GM12892 (cell line): ENCODE data around the gene NELFE.

ENCODE experiments used
- POLR2A ChIP-seq: IDR thresholded peaks from 2 replicates; pipeline ENCODE4 v1.6.1; 2011; ENCODE audit warnings: low read depth, low read length, control low read depth
- POLR2AphosphoS5 ChIP-seq: IDR thresholded peaks from 2 replicates; pipeline ENCODE4 v1.6.1; 2011; ENCODE audit warnings: low read depth, low read length, control low read depth

- TF ChIP-seq POLR2A (no peak), POLR2AphosphoS5 (no peak)
Measured at GRCh38 chr6:31915351-31915750, 43.4 kb downstream of the NELFE start.
